K562 (cell line): ENCODE results near the gene RPUSD1. TPM values are rescaled to one million over a fixed set of nuclear protein-coding genes. Genes with fewer than 3 reads are reported as not detected.

ENCODE experiments used
- CBFA2T3 ChIP-seq: fragments of 450-650 bp; IDR thresholded peaks from 2 replicates; pipeline ENCODE4 v1.6.1; 2017
- ETV5 ChIP-seq: sonication (generic); formaldehyde crosslinking; IDR thresholded peaks from 2 replicates; pipeline ENCODE4 v1.4.0; 2020; ENCODE audit warnings: low read depth, mild to moderate bottlenecking, missing genetic modification reagents
- GABPA ChIP-seq: fragments of 200-800 bp; sonication (Bioruptor generic); conservative IDR thresholded peaks from 2 replicates; pipeline ENCODE4 v1.6.1; 2016; ENCODE audit warnings: low read depth, missing genetic modification characterization, missing compliant biosample characterization
- GTF2F1 ChIP-seq: IDR thresholded peaks from 2 replicates; pipeline ENCODE4 v1.6.1; 2011; ENCODE audit warnings: low read depth, low read length, improper control_type of control experiment
- HDAC6 ChIP-seq: IDR thresholded peaks from 2 replicates; pipeline ENCODE4 v1.6.1; 2012; ENCODE audit warnings: low read depth, mild to moderate bottlenecking, control low read depth, inconsistent platforms, low read length, moderate library complexity
- MCM2 ChIP-seq: fragments of 450-650 bp; IDR thresholded peaks from 2 replicates; pipeline ENCODE4 v1.6.1; 2017; ENCODE audit warnings: low read depth, mild to moderate bottlenecking
- NKRF ChIP-seq: fragments of 450-650 bp; IDR thresholded peaks from 2 replicates; pipeline ENCODE4 v1.6.1; 2016; ENCODE audit warnings: borderline replicate concordance
- PHF20 ChIP-seq: fragments of 450-650 bp; IDR thresholded peaks from 2 replicates; pipeline ENCODE4 v1.6.1; 2018; ENCODE audit not compliant: partially characterized antibody
- PML ChIP-seq: IDR thresholded peaks from 2 replicates; pipeline ENCODE4 v1.6.1; 2012; ENCODE audit warnings: low read length, inconsistent platforms
- SUPT5H ChIP-seq: fragments of 450-650 bp; IDR thresholded peaks from 2 replicates; pipeline ENCODE4 v1.6.1; 2016
- ZC3H11A ChIP-seq: IDR thresholded peaks from 2 replicates; pipeline ENCODE4 v1.6.1; 2012; ENCODE audit warnings: low read depth, low read length, improper control_type of control experiment
- ZNF224 ChIP-seq: sonication (generic); formaldehyde crosslinking; IDR thresholded peaks from 2 replicates; pipeline ENCODE4 v1.8.0; 2022; ENCODE audit warnings: mild to moderate bottlenecking, missing genetic modification reagents
- ZNF639 ChIP-seq, 2 experiments: fragments of 200-800 bp in 1 of 2; sonication (Bioruptor generic) in 1 of 2; sonication (generic) in 1 of 2; formaldehyde crosslinking in 1 of 2; IDR thresholded peaks in 1 of 2; conservative IDR thresholded peaks in 1 of 2; 2 replicates each; pipeline versions ENCODE4 v1.5.0 to v1.6.1; 2016 to 2020; ENCODE audit warnings: missing compliant biosample characterization in 1 of 2, missing genetic modification characterization in 1 of 2, missing genetic modification reagents in 1 of 2
- polyA plus RNA-seq, 8 experiments: library from polyadenylated mRNA; depleted of rRNA in 4 of 8; stranded (reverse) in 5 of 8; unstranded in 3 of 8; fragments of >200 nt; fragmentation: Nextera tagmentation in 2 of 8; fragmentation: Illumina TruSeq in 1 of 8; extraction: Ambion mirVana in 2 of 8; extraction: Trizol in 1 of 8; gene quantifications; 2 replicates each; pipeline versions ENCODE4 v1.2.1 to v1.2.3, GENCODE V29; 2011 to 2014; ENCODE audit warnings: inconsistent platforms in 1 of 8, missing spikeins in 1 of 8
- total RNA-seq, 7 experiments: library from RNA; depleted of rRNA in 6 of 7; stranded (reverse); fragments of >200 nt in 6 of 7; fragmentation: Illumina TruSeq in 2 of 7; extraction: Trizol in 2 of 7; gene quantifications; 2 replicates each; pipeline versions ENCODE4 v1.2.1 to v1.2.3, GENCODE V29; 2011 to 2021; ENCODE audit warnings: low replicate concordance in 1 of 7
- TF ChIP-seq, protein P1 (sequence below): sonication (generic); formaldehyde crosslinking; IDR thresholded peaks from 2 replicates; pipeline ENCODE4 v1.8.1; 2022; ENCODE audit warnings: missing genetic modification reagents
- TF ChIP-seq, protein P2 (sequence below): fragments of 150-350 bp; conservative IDR thresholded peaks from 2 replicates; pipeline ENCODE4 v1.6.1; 2014; ENCODE audit warnings: low read length
- TF ChIP-seq, protein P3 (sequence below): fragments of 200-800 bp; sonication (Bioruptor generic); IDR thresholded peaks from 2 replicates; pipeline ENCODE4 v1.6.1; 2017; ENCODE audit warnings: missing genetic modification characterization, missing compliant biosample characterization

Gene RPUSD1
- total and polyA plus RNA-seq, 9 of the 15 experiments (the other 6 are each of a cell fraction or from before 2014, with no cell fraction given), result 0.45 to 56.6 (median 12.0) TPM

DNA sequence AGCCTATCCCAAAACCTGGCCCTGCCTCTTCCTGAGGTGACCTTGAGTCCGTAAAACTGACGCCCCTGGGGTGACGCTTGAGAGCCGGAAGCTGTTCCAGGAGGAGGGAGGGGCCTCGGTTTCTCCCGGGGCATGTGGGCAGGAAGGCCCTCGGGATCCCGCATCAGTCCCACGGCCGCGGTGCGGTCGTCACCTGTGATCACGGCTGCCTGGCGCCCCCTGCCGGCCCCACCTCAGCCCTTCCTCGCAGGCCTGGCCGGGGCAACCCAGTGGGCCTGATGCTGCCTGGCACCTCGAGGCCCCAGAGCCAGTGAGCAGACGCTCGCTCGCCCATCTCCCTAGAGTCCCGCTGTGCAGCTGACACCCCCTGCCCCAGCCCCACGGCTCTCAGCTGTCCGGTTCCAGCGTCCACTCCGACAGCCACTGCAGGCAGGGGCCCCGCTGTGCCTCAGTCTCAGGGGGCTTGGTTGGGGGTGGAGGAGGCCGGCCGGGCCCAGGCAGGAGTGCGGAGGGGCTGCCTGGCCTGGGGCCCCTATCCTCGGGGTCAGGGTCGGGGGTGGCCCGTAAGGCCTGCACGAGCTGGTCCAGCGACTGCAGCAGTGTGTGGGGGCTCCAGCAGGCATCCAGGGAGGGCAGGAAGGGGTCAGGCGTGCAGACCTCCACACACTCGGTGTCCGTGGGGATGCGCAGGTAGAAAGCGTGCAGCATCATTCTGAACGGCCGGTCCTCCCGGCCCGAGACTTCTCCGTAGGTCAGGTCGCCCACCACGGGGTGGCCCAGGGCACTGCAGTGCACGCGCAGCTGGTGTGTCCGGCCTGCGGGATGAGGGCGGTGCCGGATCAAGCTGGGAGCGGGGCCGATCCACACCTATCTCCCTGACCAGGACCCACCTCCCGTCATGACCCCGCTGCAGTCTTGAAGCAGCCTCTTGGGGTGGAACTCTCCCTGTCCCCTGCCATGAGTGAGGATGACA lies 2.3 kb downstream of the RPUSD1 start (continued):
- no peak for TF ChIP-seq ZC3H11A
- no peak for TF ChIP-seq MCM2
- TF ChIP-seq, protein P1, sequence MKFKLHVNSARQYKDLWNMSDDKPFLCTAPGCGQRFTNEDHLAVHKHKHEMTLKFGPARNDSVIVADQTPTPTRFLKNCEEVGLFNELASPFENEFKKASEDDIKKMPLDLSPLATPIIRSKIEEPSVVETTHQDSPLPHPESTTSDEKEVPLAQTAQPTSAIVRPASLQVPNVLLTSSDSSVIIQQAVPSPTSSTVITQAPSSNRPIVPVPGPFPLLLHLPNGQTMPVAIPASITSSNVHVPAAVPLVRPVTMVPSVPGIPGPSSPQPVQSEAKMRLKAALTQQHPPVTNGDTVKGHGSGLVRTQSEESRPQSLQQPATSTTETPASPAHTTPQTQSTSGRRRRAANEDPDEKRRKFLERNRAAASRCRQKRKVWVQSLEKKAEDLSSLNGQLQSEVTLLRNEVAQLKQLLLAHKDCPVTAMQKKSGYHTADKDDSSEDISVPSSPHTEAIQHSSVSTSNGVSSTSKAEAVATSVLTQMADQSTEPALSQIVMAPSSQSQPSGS, result no peak
- no peak for TF ChIP-seq ETV5 (CRISPR knock-in tag)
- no peak for TF ChIP-seq PHF20
- no peak for TF ChIP-seq SUPT5H
- TF ChIP-seq CBFA2T3, result no peak
- no peak for TF ChIP-seq ZNF224 (CRISPR knock-in tag)
- no peak for TF ChIP-seq GTF2F1
- TF ChIP-seq GABPA (tag), result no peak
- no peak for TF ChIP-seq HDAC6
- TF ChIP-seq, protein P2, sequence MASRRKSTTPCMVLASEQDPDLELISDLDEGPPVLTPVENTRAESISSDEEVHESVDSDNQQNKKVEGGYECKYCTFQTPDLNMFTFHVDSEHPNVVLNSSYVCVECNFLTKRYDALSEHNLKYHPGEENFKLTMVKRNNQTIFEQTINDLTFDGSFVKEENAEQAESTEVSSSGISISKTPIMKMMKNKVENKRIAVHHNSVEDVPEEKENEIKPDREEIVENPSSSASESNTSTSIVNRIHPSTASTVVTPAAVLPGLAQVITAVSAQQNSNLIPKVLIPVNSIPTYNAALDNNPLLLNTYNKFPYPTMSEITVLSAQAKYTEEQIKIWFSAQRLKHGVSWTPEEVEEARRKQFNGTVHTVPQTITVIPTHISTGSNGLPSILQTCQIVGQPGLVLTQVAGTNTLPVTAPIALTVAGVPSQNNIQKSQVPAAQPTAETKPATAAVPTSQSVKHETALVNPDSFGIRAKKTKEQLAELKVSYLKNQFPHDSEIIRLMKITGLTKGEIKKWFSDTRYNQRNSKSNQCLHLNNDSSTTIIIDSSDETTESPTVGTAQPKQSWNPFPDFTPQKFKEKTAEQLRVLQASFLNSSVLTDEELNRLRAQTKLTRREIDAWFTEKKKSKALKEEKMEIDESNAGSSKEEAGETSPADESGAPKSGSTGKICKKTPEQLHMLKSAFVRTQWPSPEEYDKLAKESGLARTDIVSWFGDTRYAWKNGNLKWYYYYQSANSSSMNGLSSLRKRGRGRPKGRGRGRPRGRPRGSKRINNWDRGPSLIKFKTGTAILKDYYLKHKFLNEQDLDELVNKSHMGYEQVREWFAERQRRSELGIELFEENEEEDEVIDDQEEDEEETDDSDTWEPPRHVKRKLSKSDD, result no peak
- TF ChIP-seq, protein P3, sequence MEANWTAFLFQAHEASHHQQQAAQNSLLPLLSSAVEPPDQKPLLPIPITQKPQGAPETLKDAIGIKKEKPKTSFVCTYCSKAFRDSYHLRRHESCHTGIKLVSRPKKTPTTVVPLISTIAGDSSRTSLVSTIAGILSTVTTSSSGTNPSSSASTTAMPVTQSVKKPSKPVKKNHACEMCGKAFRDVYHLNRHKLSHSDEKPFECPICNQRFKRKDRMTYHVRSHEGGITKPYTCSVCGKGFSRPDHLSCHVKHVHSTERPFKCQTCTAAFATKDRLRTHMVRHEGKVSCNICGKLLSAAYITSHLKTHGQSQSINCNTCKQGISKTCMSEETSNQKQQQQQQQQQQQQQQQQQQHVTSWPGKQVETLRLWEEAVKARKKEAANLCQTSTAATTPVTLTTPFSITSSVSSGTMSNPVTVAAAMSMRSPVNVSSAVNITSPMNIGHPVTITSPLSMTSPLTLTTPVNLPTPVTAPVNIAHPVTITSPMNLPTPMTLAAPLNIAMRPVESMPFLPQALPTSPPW (CRISPR knock-in tag), result no peak
- no peak for TF ChIP-seq PML
- no peak for TF ChIP-seq NKRF
- TF ChIP-seq ZNF639 (CRISPR knock-in tag; conservative IDR thresholded peaks at IDR 0.05 in 1 of 2, IDR thresholded peaks at IDR 0.05 in 1 of 2), result no peak
